NCI-H446 (cell line): ENCODE results near the gene DPH1.
A peak's percentile ranks its signal among the peaks of the same experiment; 100 is the strongest.

Experiments used
- DNase-seq, 2 experiments: peaks; one replicate each; lab custom pipeline; 2025; lab: John Stamatoyannopoulos, UW

The DPH1 gene

GRCh38 chr17:2082003-2082781 lies 52.2 kb downstream of the DPH1 start:
- no peak for DNase-seq

- no peak for DNase-seq
These were observed 53.7 kb downstream of the DPH1 start for GRCh38 chr17:2083613-2084035.

GRCh38 chr17:2084036-2084765 lies 54.2 kb downstream of the DPH1 start:
- DNase-seq: no peak

- DNase-seq: no peak
These were observed 55.1 kb downstream of the DPH1 start for GRCh38 chr17:2084766-2085647.

- no peak for DNase-seq
These were observed 55.6 kb downstream of the DPH1 start for GRCh38 chr17:2085648-2085949.

GRCh38 chr17:2086306-2086705 lies 56.4 kb downstream of the DPH1 start:
- DNase-seq: no peak

GRCh38 chr17:2087597-2088211 lies 57.8 kb downstream of the DPH1 start:
- no peak for DNase-seq

- no peak for DNase-seq
These were observed 59.1 kb downstream of the DPH1 start for GRCh38 chr17:2089021-2089422.

GRCh38 chr17:2090210-2090641 lies 60.3 kb downstream of the DPH1 start:
- DNase-seq: no peak

- DNase-seq: peak in 1 of 2 experiments; percentile 3
These were observed 61.0 kb downstream of the DPH1 start for GRCh38 chr17:2090804-2091534.

- DNase-seq: no peak
These were observed 62.3 kb downstream of the DPH1 start for GRCh38 chr17:2092253-2092652.

GRCh38 chr17:2093349-2093748 lies 63.4 kb downstream of the DPH1 start:
- DNase-seq: no peak
